Measurements from ENCODE around the gene SLC16A6.
"Not testable (repeated sequence)": the region's sequence is repeated elsewhere in the genome, so short reads cannot be mapped to it uniquely, and the experiment has no call there.

SLC16A6 gene

DNA sequence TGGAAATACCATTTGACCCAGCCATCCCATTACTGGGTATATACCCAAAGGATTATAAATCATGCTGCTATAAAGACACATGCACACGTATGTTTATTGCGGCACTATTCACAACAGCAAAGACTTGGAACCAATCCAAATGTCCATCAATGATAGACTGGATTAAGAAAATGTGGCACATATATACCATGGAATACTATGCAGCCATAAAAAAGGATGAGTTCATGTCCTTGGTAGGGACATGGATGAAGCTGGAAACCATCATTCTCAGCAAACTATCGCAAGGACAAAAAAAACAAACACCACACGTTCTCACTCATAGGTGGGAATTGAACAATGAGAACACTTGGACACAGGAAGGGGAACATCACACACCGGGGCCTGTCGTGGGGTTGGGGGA is 9.0 kb downstream of the SLC16A6 start:
- not testable (repeated sequence) for H3K27ac ChIP-seq (ENCODE audit: low read length); H3K27me3 ChIP-seq (ENCODE audit: insufficient read depth, low read length); H3K4me1 ChIP-seq (ENCODE audit: insufficient read depth, low read length); H3K9ac ChIP-seq (ENCODE audit: low read depth, low read length); H3K9me3 ChIP-seq (ENCODE audit: insufficient read depth, low read depth, low read length); H3K4me3 ChIP-seq (ENCODE audit: low read length); H3K36me3 ChIP-seq (ENCODE audit: insufficient read depth, low read depth, low read length)

DNA sequence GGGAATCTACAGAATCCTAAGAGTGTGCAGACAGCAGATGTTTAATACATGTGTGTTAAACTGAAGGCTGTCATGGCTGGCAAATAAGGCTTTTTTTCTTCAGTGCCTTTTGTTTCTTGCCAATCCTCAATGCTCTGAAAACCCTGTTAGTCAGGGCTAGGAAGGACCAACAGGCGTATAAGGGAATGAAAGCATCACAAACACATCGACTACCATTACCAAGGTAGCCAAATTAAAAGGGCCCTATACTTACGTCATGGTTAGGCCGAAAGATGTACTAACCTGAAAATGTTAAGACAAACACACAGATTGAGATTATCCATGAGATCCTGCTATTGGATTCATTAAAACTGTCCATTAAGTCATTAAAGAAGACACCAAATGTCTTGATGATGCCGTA is 13.1 kb downstream of the SLC16A6 start:
- Histone ChIP-seq H3K27me3 (ENCODE audit: insufficient read depth, low read length) (no peaks in the 10 kb centered on the region), H3K27ac (ENCODE audit: low read length) (no peak overlapping the region), H3K36me3 (ENCODE audit: insufficient read depth, low read depth, low read length) (no peaks in the 10 kb centered on the region; the same call in 1 of the 2 replicates), H3K9ac (ENCODE audit: low read depth, low read length) (no peak overlapping the region), H3K4me3 (ENCODE audit: low read length) (no peak overlapping the region), H3K9me3 (ENCODE audit: insufficient read depth, low read depth, low read length) (peaks cover 10% of the 10 kb centered on the region; the same call in 1 of the 2 replicates), H3K4me1 (ENCODE audit: insufficient read depth, low read length) (no peaks in the 10 kb centered on the region)

DNA sequence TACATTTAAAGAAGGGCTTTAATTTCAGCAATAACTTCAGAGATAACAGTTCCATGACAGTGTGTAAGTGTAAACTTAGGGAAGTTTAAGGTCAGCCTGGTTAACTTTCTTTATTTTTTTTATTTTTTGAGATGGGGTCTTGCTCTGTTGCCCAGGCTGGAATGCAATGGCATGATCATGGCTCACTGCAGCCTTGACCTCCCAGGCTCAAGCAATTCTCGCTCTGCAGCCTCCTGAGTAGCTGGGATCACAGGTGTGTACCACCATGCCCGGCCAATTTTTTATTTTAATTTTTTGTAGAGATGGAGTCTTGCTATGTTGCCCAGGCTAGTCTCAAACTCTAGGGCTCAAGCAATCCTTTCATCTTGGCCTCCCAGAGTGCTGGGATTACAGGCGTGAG is 14.6 kb downstream of the SLC16A6 start:
- H3K36me3 ChIP-seq (ENCODE audit: insufficient read depth, low read depth, low read length); H3K9me3 ChIP-seq (ENCODE audit: insufficient read depth, low read depth, low read length): not testable (repeated sequence)

DNA sequence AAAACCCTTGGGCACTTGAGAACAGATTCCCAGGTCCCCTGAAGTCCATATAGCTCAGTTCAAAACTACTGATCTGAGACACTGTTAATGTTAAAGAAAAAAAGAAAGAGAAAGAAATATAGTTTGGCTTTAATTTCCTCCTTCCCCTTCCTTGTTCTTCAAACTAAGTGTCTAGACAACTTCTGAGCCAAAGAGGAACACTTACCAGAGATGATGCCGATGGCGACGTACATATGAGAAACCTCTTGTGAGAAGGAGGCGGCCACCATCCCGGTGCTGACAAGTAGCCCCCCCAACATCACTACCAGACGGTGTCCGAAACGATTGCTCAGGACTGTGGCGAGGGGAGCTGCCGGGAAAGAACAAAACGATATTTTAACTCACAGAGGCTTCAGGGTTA is 17.2 kb downstream of the SLC16A6 start:
- no peak overlapping the region for H3K27ac ChIP-seq (ENCODE audit: low read length)
- H3K4me3 ChIP-seq (ENCODE audit: low read length): no peak overlapping the region
- H3K9ac ChIP-seq (ENCODE audit: low read depth, low read length): no peak overlapping the region
- peaks cover 10% of the 10 kb centered on the region; the same call in 1 of the 2 replicates for H3K9me3 ChIP-seq (ENCODE audit: insufficient read depth, low read depth, low read length)
- H3K36me3 ChIP-seq (ENCODE audit: insufficient read depth, low read depth, low read length): no peaks in the 10 kb centered on the region; the same call in 1 of the 2 replicates
- no peaks in the 10 kb centered on the region for H3K27me3 ChIP-seq (ENCODE audit: insufficient read depth, low read length)
- H3K4me1 ChIP-seq (ENCODE audit: insufficient read depth, low read length): no peaks in the 10 kb centered on the region

More for the DNA sequence above, 14.6 kb downstream of the SLC16A6 start:
- H3K27me3 ChIP-seq (ENCODE audit: insufficient read depth, low read length); H3K4me1 ChIP-seq (ENCODE audit: insufficient read depth, low read length); H3K27ac ChIP-seq (ENCODE audit: low read length); H3K4me3 ChIP-seq (ENCODE audit: low read length); H3K9ac ChIP-seq (ENCODE audit: low read depth, low read length): not testable (repeated sequence)

DNA sequence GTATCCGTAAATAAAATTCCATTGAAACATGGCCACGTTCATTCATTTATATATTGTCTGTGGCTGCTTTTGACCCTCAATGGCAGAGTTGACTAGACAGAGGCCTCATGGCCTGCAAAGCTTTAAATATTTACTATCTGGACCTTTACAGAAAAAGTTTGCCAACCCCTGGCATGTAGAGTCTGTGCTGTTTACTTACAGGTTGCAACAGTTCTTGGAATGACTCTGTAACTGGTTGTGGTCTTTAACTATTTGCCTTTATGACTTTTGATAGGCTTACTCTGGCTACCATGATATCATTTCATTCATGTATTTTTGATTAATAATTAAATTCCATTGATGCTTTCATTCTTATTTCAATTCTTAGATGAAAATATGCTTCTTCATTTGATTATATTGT is 25.1 kb downstream of the SLC16A6 start:
- H3K4me1 ChIP-seq (ENCODE audit: insufficient read depth, low read length); H3K27ac ChIP-seq (ENCODE audit: low read length); H3K4me3 ChIP-seq (ENCODE audit: low read length); H3K27me3 ChIP-seq (ENCODE audit: insufficient read depth, low read length); H3K9ac ChIP-seq (ENCODE audit: low read depth, low read length); H3K9me3 ChIP-seq (ENCODE audit: insufficient read depth, low read depth, low read length); H3K36me3 ChIP-seq (ENCODE audit: insufficient read depth, low read depth, low read length): not testable (repeated sequence)

DNA sequence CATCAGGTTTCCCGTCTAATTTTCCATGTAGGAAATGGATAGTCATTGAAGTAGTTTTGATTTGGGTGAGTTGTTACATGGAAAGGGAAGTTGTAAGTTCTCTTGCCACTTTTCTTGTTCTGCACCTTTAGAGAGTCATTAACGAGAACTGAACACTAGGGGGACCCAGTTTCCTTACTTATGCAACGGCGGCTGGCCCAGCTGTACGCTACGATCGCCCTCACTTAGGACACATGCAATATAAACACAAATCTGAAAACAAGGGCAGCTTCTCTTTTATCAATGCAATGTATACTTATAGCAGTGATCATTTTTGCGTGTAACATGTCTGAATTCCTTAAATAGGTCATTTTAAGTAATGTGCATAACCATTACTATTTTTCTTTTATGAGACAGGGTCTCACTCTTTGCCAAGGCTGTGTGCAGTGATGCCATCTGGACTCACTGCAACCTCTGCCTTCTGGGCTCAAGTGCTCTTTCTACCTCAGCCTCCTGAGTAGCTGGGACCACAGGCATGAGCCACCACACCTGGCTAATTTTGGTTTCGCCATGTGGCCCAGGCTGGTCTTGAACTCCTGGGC is 27.7 kb downstream of the SLC16A6 start:
- H3K4me1 ChIP-seq (ENCODE audit: insufficient read depth, low read length); H3K4me3 ChIP-seq (ENCODE audit: low read length); H3K9me3 ChIP-seq (ENCODE audit: insufficient read depth, low read depth, low read length); H3K9ac ChIP-seq (ENCODE audit: low read depth, low read length); H3K27ac ChIP-seq (ENCODE audit: low read length); H3K36me3 ChIP-seq (ENCODE audit: insufficient read depth, low read depth, low read length); H3K27me3 ChIP-seq (ENCODE audit: insufficient read depth, low read length): not testable (repeated sequence)

DNA sequence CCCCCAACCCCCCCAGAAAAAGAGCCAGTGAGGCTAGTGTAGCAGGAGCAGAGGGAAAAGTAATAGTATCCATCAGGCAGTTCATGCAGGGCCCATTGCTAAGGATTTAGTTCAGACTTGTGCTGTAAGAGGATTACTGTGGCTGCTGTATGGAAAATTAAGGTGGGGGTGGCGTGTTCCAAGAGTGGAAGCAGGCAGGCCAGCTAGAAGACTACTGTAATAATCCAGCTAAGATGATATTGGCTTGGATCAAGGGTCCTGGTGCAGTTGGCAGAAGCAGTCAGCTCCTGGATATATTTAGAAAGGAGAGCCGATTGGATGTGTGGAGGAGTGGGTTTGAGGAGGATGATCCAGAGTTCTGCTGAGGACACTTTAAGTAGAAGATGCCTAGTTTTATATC is 28.5 kb downstream of the SLC16A6 start:
- H3K27ac ChIP-seq (ENCODE audit: low read length); H3K36me3 ChIP-seq (ENCODE audit: insufficient read depth, low read depth, low read length); H3K4me3 ChIP-seq (ENCODE audit: low read length); H3K27me3 ChIP-seq (ENCODE audit: insufficient read depth, low read length); H3K4me1 ChIP-seq (ENCODE audit: insufficient read depth, low read length); H3K9me3 ChIP-seq (ENCODE audit: insufficient read depth, low read depth, low read length); H3K9ac ChIP-seq (ENCODE audit: low read depth, low read length): not testable (repeated sequence)

DNA sequence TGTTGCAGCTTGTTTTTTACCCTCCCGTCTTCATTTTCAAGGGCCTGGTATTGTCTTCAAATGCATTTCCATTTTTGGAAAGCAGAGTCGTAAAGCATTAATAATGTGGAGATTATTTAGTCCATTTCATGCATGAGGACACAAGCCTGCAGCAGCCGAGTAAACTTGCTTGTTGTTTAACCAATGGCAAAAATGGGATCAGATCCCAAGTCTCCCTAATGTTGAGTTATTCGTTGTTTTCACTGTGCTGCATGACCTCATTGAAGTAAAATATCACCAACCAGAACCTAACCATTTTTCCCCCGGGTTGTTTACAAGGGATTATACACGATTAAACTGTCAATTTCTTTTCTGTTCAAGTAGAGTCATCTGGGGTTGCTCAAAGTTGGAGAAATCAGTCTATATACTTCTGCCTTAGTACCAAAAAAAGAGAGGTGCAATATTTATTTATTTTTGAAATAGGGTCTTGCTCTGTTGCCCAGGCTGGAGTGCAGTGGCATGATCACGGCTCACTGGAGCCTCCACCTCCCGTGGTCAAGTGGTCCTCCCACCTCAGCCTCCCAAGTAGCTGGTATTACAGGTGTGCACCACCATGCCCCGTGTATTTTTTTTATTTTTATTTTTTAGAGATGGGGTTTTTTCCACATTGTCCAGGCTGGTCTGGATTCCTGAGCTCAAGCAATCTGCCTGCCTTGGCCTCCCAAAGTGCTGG is 30.7 kb downstream of the SLC16A6 start:
- 0 out of 2 replicates have a peak, but pooled peaks cover 3% of the 10 kb centered on the region for H3K4me1 ChIP-seq (ENCODE audit: insufficient read depth, low read length)
- peaks cover 23% of the 10 kb centered on the region; the same call in 1 of the 2 replicates for H3K36me3 ChIP-seq (ENCODE audit: insufficient read depth, low read depth, low read length)
- no peak overlapping the region for H3K27ac ChIP-seq (ENCODE audit: low read length)
- no peaks in the 10 kb centered on the region for H3K27me3 ChIP-seq (ENCODE audit: insufficient read depth, low read length)
- H3K9me3 ChIP-seq (ENCODE audit: insufficient read depth, low read depth, low read length): no peaks in the 10 kb centered on the region
- H3K4me3 ChIP-seq (ENCODE audit: low read length): no peak overlapping the region
- no peak overlapping the region for H3K9ac ChIP-seq (ENCODE audit: low read depth, low read length)

DNA sequence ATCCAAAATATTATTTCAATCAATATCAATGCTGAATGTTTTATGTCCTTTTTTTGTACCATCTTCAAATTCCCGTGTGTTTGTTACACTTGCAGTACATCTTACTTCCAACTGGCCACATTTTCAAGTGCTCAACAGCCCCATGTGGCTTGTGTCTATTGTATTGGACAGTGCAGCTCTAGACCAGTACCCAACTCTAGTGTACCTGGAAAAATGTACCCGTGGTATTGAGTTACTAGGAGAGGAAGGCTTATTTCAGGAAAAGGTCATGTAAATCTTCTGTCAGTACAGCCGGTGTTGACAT is 31.3 kb downstream of the SLC16A6 start:
- not testable (repeated sequence) for H3K27ac ChIP-seq (ENCODE audit: low read length); H3K4me1 ChIP-seq (ENCODE audit: insufficient read depth, low read length); H3K9me3 ChIP-seq (ENCODE audit: insufficient read depth, low read depth, low read length); H3K27me3 ChIP-seq (ENCODE audit: insufficient read depth, low read length); H3K9ac ChIP-seq (ENCODE audit: low read depth, low read length)
- H3K4me3 ChIP-seq (ENCODE audit: low read length): peak overlapping the region; percentile 50; the same call in 1 of the 2 replicates
- H3K36me3 ChIP-seq (ENCODE audit: insufficient read depth, low read depth, low read length): peaks cover 29% of the 10 kb centered on the region

DNA sequence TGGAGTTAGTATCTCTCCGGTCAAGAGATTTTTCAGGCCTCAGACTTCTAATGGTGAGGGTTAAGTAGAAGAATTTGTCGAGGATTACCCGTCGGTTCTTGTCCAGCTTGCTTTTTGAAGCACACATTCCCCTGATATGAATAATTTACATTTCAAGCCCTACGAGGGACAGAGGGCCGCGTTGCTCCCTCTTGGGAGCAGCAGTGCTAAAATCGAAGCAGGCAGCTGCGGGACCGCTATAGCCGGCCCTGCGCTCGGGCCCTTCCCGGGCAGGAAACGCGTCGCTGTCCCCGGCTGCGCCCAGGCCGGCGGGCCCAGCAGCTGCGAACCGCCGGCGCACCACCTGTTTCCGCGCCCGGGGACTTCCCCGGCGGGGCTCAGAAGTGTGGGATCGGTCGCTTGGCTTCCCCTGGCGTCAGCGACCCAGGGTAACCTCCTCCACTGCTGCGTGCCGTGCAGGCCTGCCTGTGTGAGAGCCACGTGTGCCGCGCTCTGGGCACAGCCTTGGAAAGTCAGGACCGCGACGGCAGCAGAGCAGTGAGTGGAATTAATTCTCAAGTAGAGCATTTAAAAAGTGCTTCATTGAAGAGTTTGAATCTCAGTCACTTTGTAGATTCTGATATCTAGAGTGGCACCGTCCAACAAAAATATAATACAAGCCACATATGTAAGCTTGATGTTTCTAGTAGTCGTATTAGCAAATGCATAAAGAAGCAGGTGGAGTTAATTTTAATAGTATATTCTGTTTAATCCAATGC is 31.9 kb downstream of the SLC16A6 start:
- H3K9ac ChIP-seq (ENCODE audit: low read depth, low read length): peak overlapping the region; percentile 24; the same call in 1 of the 2 replicates
- peak overlapping the region; percentile 50; the same call in 1 of the 2 replicates for H3K4me3 ChIP-seq (ENCODE audit: low read length)
- not testable (repeated sequence) for H3K27ac ChIP-seq (ENCODE audit: low read length); H3K27me3 ChIP-seq (ENCODE audit: insufficient read depth, low read length); H3K9me3 ChIP-seq (ENCODE audit: insufficient read depth, low read depth, low read length); H3K4me1 ChIP-seq (ENCODE audit: insufficient read depth, low read length)
- H3K36me3 ChIP-seq (ENCODE audit: insufficient read depth, low read depth, low read length): peaks cover 34% of the 10 kb centered on the region

DNA sequence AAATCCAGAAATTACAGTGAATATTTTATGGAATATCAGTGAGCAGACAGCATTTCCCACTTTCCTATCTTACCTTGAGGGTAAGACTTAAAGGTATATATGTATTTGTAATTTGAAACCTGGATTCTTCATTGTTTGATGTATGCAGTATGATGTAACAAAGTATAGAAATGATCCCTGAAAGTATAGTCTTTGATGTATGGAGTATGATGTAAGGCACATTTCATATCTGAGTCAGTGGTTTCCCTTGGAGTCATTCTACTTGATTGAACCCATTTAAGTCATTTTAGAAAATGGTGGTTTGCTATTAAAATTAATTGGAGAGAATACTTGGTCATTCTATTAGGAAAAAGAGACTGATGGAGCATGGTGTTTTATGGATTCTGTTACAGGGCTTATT is 33.0 kb downstream of the SLC16A6 start:
- 0 out of 2 replicates have a peak, but pooled peaks cover 3% of the 10 kb centered on the region for H3K4me1 ChIP-seq (ENCODE audit: insufficient read depth, low read length)
- H3K9ac ChIP-seq (ENCODE audit: low read depth, low read length): no peak overlapping the region
- no peaks in the 10 kb centered on the region for H3K27me3 ChIP-seq (ENCODE audit: insufficient read depth, low read length)
- H3K4me3 ChIP-seq (ENCODE audit: low read length): no peak overlapping the region
- H3K9me3 ChIP-seq (ENCODE audit: insufficient read depth, low read depth, low read length): no peaks in the 10 kb centered on the region
- H3K27ac ChIP-seq (ENCODE audit: low read length): no peak overlapping the region
- peaks cover 36% of the 10 kb centered on the region for H3K36me3 ChIP-seq (ENCODE audit: insufficient read depth, low read depth, low read length)

DNA sequence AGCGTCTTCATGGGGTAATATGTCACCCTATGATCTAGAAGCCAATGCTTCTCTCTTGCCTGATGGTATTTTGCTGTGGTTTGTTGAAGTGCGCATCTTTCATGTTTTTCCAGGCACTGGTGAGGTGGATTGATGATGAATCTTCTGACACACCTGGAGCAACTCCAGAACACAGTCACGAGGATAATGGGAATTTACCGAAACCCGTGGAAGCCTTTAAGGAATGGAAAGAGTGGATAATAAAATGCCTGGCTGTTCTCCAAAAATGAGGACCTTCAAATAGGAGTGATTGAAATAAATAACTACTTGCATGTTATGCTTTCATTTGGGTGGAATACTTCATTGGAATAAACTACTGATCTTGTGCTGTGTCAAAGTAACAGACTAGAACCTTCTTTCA is 34.2 kb downstream of the SLC16A6 start:
- H3K27me3 ChIP-seq (ENCODE audit: insufficient read depth, low read length); H3K4me3 ChIP-seq (ENCODE audit: low read length); H3K27ac ChIP-seq (ENCODE audit: low read length); H3K9me3 ChIP-seq (ENCODE audit: insufficient read depth, low read depth, low read length); H3K9ac ChIP-seq (ENCODE audit: low read depth, low read length); H3K4me1 ChIP-seq (ENCODE audit: insufficient read depth, low read length): not testable (repeated sequence)
- peaks cover 42% of the 10 kb centered on the region for H3K36me3 ChIP-seq (ENCODE audit: insufficient read depth, low read depth, low read length)
